OCI-LY7 (cell line): ENCODE results near the gene PLA2G2F.

ENCODE experiments used
- EZH2phosphoT487 ChIP-seq: fragments of 200-600 bp; sonication (generic); IDR thresholded peaks from 2 replicates; pipeline ENCODE4 v1.6.1; 2018; ENCODE audit warnings: low read depth, borderline replicate concordance, mild to moderate bottlenecking, mixed run types, antibody characterized with exemption, low read length, moderate library complexity, mixed read lengths
- TF ChIP-seq, protein P1 (sequence below): fragments of 200-600 bp; sonication (generic); conservative IDR thresholded peaks from 2 replicates; pipeline ENCODE4 v1.5.1; 2014; ENCODE audit warnings: mild to moderate bottlenecking, antibody characterized with exemption, low read length, moderate library complexity, mixed read lengths

DNA sequence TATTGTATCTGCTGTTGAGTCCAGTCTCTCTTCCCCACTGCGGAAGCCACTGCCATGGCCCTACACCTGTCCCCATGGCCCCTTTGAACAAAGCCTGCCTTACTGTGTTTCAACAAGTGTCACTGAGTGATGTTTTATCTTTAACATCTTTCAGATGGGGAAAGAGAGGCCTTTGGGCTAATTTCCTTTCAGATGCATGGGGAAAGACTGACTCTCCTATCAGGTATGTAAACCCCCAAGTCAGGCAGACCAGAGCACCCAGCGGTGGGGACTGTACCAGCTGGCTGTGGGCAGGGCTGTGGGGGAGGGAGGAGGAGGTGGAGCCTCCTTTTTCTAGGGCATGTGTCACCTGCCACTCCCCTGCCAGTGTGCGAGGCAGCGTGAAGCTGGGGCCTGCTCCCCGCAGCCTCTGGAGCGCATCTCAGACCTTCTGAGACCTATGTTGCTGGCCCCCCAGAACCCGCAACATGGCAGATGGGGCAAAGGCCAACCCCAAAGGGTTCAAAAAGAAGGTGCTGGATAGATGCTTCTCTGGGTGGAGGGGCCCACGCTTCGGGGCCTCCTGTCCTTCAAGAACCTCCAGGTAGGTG is at the start of gene PLA2G2F:
- TF ChIP-seq EZH2phosphoT487: no peak
- TF ChIP-seq, protein P1, sequence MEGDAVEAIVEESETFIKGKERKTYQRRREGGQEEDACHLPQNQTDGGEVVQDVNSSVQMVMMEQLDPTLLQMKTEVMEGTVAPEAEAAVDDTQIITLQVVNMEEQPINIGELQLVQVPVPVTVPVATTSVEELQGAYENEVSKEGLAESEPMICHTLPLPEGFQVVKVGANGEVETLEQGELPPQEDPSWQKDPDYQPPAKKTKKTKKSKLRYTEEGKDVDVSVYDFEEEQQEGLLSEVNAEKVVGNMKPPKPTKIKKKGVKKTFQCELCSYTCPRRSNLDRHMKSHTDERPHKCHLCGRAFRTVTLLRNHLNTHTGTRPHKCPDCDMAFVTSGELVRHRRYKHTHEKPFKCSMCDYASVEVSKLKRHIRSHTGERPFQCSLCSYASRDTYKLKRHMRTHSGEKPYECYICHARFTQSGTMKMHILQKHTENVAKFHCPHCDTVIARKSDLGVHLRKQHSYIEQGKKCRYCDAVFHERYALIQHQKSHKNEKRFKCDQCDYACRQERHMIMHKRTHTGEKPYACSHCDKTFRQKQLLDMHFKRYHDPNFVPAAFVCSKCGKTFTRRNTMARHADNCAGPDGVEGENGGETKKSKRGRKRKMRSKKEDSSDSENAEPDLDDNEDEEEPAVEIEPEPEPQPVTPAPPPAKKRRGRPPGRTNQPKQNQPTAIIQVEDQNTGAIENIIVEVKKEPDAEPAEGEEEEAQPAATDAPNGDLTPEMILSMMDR: no peak
